ENCODE results near the gene NFASC. TPM values are rescaled to one million over a fixed set of nuclear protein-coding genes. Genes with fewer than 3 reads are reported as not detected.

The NFASC gene
- total and polyA plus RNA-seq, 2 donors from 2014 or later, result 23.2 to 29.9 TPM

DNA sequence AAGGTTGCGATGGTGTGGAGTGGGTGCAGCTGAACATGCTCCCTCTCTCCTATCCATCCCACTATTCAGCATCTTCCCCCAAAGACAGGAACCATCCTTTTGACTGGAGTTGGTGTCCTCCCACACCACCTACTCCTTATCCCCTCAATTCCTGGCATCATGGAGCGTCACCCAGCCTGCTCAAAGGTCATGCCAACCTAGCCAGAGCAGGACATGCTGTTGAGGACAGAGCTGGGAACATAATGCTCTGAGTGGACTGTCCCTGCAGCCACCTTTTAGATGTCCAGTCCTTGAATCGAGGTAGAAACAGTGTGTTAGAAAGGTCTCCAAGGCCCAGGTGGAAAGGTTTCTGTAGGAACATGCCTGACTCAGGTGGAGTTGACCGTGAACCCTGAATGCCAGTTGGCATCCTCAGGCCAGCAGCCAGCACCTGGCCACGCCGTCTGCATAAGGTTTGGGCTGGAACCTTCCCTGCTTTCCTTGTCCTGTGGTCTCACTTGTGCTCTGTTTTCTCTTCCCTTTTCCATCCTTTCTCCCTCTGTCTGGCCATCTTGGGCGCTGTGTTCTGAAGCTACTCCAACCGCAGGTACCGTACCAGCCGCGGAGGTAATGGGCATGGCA, 120.2 kb downstream of the NFASC start:
- FAIRE-seq (no peak), DNase-seq (no peak)
- TF ChIP-seq, protein P1, sequence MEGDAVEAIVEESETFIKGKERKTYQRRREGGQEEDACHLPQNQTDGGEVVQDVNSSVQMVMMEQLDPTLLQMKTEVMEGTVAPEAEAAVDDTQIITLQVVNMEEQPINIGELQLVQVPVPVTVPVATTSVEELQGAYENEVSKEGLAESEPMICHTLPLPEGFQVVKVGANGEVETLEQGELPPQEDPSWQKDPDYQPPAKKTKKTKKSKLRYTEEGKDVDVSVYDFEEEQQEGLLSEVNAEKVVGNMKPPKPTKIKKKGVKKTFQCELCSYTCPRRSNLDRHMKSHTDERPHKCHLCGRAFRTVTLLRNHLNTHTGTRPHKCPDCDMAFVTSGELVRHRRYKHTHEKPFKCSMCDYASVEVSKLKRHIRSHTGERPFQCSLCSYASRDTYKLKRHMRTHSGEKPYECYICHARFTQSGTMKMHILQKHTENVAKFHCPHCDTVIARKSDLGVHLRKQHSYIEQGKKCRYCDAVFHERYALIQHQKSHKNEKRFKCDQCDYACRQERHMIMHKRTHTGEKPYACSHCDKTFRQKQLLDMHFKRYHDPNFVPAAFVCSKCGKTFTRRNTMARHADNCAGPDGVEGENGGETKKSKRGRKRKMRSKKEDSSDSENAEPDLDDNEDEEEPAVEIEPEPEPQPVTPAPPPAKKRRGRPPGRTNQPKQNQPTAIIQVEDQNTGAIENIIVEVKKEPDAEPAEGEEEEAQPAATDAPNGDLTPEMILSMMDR (IDR thresholded peaks at IDR 0.05; ENCODE audit: borderline replicate concordance, extremely low read depth, insufficient read depth), result no peak
- H3K27me3 ChIP-seq (ENCODE audit: control insufficient read depth, insufficient read depth, low read length), result no peaks in the 10 kb centered on the region
- H3K9me3 ChIP-seq (ENCODE audit: control insufficient read depth in 2 of 3, insufficient read depth in 1 of 3, low read length in 3 of 3), result no peaks in the 10 kb centered on the region
- no peaks in the 10 kb centered on the region for H3K4me1 ChIP-seq (ENCODE audit: control insufficient read depth in 2 of 3, insufficient read depth in 2 of 3, low read depth in 1 of 3, low read length in 3 of 3)
- H3K36me3 ChIP-seq (ENCODE audit: control insufficient read depth in 2 of 3, insufficient read depth in 3 of 3, low read length in 3 of 3), result no peaks in the 10 kb centered on the region
- intact Hi-C loops (cut with DNase I), result no loop called here
- H3K4me3 ChIP-seq (ENCODE audit: low read length in 3 of 3), result no peak overlapping the region
- no peak overlapping the region for H3K27ac ChIP-seq (ENCODE audit: low read depth in 2 of 2, low read length in 2 of 2)
- no peak overlapping the region for H3K9ac ChIP-seq (ENCODE audit: low read length in 3 of 3)

DNA sequence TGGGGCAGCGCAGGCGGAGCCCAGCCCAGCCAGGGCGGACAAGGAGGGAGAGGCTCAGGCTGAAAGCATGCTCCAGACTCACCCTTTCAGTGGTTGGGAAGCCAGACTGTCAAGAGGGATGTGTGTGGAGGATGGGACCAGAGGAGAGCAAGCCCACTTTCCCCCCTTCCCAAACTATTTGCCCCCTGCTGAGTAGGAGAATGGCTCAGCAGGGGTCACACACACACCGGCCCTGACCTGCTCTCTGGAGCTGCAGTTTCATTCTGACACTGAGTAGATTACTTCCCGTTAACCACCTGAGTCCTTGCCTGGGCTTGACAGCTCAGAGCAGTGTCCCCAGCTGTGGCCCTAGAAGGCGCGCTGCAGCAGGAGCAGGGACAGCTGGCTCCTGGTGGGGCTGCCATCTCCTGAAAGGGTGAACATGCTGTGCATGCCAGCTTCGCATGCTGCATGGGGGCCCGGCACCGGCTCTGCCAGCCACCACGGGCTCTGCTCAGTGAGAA, 120.7 kb downstream of the NFASC start:
- TF ChIP-seq, protein P1 (IDR thresholded peaks at IDR 0.05; ENCODE audit: borderline replicate concordance, extremely low read depth, insufficient read depth), result no peak
- DNase-seq (no peak), FAIRE-seq (no peak)
- intact Hi-C loops (cut with DNase I), result no loop called here
- Histone ChIP-seq H3K27ac (ENCODE audit: low read depth in 2 of 2, low read length in 2 of 2) (no peak overlapping the region), H3K36me3 (ENCODE audit: control insufficient read depth in 2 of 3, insufficient read depth in 3 of 3, low read length in 3 of 3) (no peaks in the 10 kb centered on the region), H3K27me3 (ENCODE audit: control insufficient read depth, insufficient read depth, low read length) (no peaks in the 10 kb centered on the region), H3K4me1 (ENCODE audit: control insufficient read depth in 2 of 3, insufficient read depth in 2 of 3, low read depth in 1 of 3, low read length in 3 of 3) (no peaks in the 10 kb centered on the region), H3K9me3 (ENCODE audit: control insufficient read depth in 2 of 3, insufficient read depth in 1 of 3, low read length in 3 of 3) (no peaks in the 10 kb centered on the region), H3K9ac (ENCODE audit: low read length in 3 of 3) (no peak overlapping the region), H3K4me3 (ENCODE audit: low read length in 3 of 3) (no peak overlapping the region)

DNA sequence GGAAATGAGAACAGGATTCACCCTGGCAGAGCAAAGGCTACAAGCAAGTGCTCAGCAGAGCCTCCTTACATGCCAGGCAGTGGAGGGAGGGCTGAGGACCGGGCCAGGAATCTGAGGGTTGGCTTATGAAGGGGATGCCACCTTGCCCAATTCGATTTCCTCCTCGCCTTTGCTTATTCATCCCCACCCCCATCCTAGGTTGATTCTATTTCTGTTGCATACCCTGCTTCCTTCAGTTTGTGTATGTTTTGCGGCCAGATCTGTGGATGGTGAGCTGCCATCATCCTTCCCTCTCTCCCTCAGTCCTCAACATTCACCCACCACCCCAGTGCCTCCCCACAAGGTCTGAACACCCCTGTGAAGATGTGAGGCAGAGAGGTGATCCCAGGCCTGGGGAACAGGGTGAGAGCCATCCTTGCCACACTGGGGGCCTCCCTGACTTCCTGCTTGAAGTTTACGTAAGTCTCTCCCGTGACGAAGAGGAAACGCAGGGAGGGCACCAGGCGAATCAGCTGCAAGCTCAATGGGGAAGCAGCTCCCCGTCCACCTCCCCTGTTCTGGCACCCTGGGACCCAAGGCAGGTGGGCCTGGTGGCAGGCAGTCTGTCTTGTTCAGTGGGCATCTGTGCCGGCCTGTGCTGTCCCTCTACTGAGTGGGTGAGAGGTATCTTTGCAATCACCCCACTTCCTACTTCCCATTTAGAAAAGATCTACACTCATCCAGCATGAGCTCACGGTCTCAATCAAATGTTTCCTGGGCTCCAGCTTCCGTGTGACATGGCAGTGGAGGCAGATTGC, 121.7 kb downstream of the NFASC start:
- Histone ChIP-seq H3K36me3 (ENCODE audit: control insufficient read depth in 2 of 3, insufficient read depth in 3 of 3, low read length in 3 of 3) (no peaks in the 10 kb centered on the region), H3K9me3 (ENCODE audit: control insufficient read depth in 2 of 3, insufficient read depth in 1 of 3, low read length in 3 of 3) (no peaks in the 10 kb centered on the region), H3K4me1 (ENCODE audit: control insufficient read depth in 2 of 3, insufficient read depth in 2 of 3, low read depth in 1 of 3, low read length in 3 of 3) (no peaks in the 10 kb centered on the region), H3K4me3 (ENCODE audit: low read length in 3 of 3) (no peak overlapping the region), H3K27me3 (ENCODE audit: control insufficient read depth, insufficient read depth, low read length) (no peaks in the 10 kb centered on the region), H3K27ac (ENCODE audit: low read depth in 2 of 2, low read length in 2 of 2) (no peak overlapping the region), H3K9ac (ENCODE audit: low read length in 3 of 3) (no peak overlapping the region)
- DNase-seq, result no peak
- no peak for FAIRE-seq
- TF ChIP-seq, protein P1 (IDR thresholded peaks at IDR 0.05; ENCODE audit: borderline replicate concordance, extremely low read depth, insufficient read depth), result no peak
- intact Hi-C loops (cut with DNase I), result no loop called here

Data from kidney (tissue), 14 donors.